PC-3 (cell line): ENCODE measurements around the gene CENPVL3. TPM values are rescaled to one million over a fixed set of nuclear protein-coding genes. Genes with fewer than 3 reads are reported as not detected.
"Not testable (repeated sequence)": the region's sequence is repeated elsewhere in the genome, so short reads cannot be mapped to it uniquely, and the experiment has no call there.

Experiments
- ATAC-seq: fragments of 200-7000 bp; cut with Tn5 transposase; 2 replicates; pipeline ENCODE4 v1.9.1; 2020; ENCODE audit warnings: mild to moderate bottlenecking, moderate library complexity
- BruUV-seq: library from RNA; stranded (reverse); fragments of 400-500 nt; replicated peaks from 2 replicates; lab custom pipeline; 2021; lab: Mats Ljungman, UMichigan
- CTCF ChIA-PET: fragments of 300-600 bp; sonication (Branson Sonifier 250); formaldehyde crosslinking; loops from one replicate; lab custom pipeline; 2022; ENCODE audit warnings: antibody characterized with exemption; lab: Charles Lee
- POLR2A ChIA-PET: fragments of 300-600 bp; sonication (Branson Sonifier 250); formaldehyde crosslinking; loops from one replicate; lab custom pipeline; 2022; ENCODE audit warnings: antibody characterized with exemption; ENCODE audit not compliant: unreplicated experiment; lab: Charles Lee
- DNase-seq: peaks from one replicate; pipeline ENCODE4 v3.0.0-alpha.2; 2015
- H2AFZ ChIP-seq: fragments of 300-600 bp; sonication (generic); 2 replicates; pipeline ENCODE4 v1.6.0; 2016; ENCODE audit warnings: antibody characterized with exemption, low read length
- H3F3A ChIP-seq: fragments of 300-600 bp; sonication (generic); one replicate; pipeline ENCODE4 v1.6.0; 2017; ENCODE audit warnings: antibody characterized with exemption, low read length, control low read depth, mild to moderate bottlenecking; ENCODE audit not compliant: unreplicated experiment
- H3K27ac ChIP-seq: fragments of 300-600 bp; sonication (generic); 2 replicates; pipeline ENCODE4 v1.5.1; 2016; ENCODE audit warnings: mild to moderate bottlenecking, low read length
- H3K27me3 ChIP-seq: fragments of 300-600 bp; sonication (generic); 2 replicates; pipeline ENCODE4 v1.6.1; 2016; ENCODE audit warnings: low read length, mixed read lengths
- H3K36me3 ChIP-seq: fragments of 300-600 bp; sonication (generic); 2 replicates; pipeline ENCODE4 v1.6.1; 2016; ENCODE audit warnings: low read depth, mixed run types, low read length, mixed read lengths
- H3K4me1 ChIP-seq: fragments of 300-600 bp; sonication (generic); 2 replicates; pipeline ENCODE4 v1.5.1; 2016; ENCODE audit warnings: low read length; ENCODE audit not compliant: insufficient read depth
- H3K4me2 ChIP-seq: fragments of 300-600 bp; sonication (generic); 2 replicates; pipeline ENCODE4 v1.6.0; 2016; ENCODE audit warnings: low read length
- H3K4me3 ChIP-seq: fragments of 300-600 bp; sonication (generic); 2 replicates; pipeline ENCODE4 v1.5.1; 2016; ENCODE audit warnings: mild to moderate bottlenecking, low read length, mixed read lengths
- H3K79me2 ChIP-seq: fragments of 300-600 bp; sonication (generic); 2 replicates; pipeline ENCODE4 v1.6.1; 2017; ENCODE audit warnings: low read length, mixed read lengths
- H3K9ac ChIP-seq: fragments of 300-600 bp; sonication (generic); 2 replicates; pipeline ENCODE4 v1.6.0; 2016; ENCODE audit warnings: mild to moderate bottlenecking, low read length
- H3K9me2 ChIP-seq: fragments of 300-600 bp; sonication (generic); replicated peaks from 2 replicates; pipeline ENCODE4 v1.6.1; 2016; ENCODE audit warnings: mixed run types, low read length, mixed read lengths
- H3K9me3 ChIP-seq: fragments of 300-600 bp; sonication (generic); 2 replicates; pipeline ENCODE4 v1.6.1; 2016; ENCODE audit warnings: low read length, mixed read lengths
- H4K20me1 ChIP-seq: fragments of 300-600 bp; sonication (generic); 2 replicates; pipeline ENCODE4 v1.6.1; 2016; ENCODE audit warnings: low read length, mixed read lengths
- EZH2 ChIP-seq: fragments of 300-600 bp; sonication (generic); IDR thresholded peaks from one replicate; pipeline ENCODE4 v1.6.1; 2017; ENCODE audit warnings: antibody characterized with exemption, mild to moderate bottlenecking, low read length; ENCODE audit not compliant: unreplicated experiment
- EZH2phosphoT487 ChIP-seq: fragments of 300-600 bp; sonication (generic); IDR thresholded peaks from 2 replicates; pipeline ENCODE4 v1.6.1; 2018; ENCODE audit warnings: mild to moderate bottlenecking, antibody characterized with exemption, low read length, borderline replicate concordance
- intact Hi-C: fragments of 100-400 bp; cut with micrococcal nuclease; formaldehyde crosslinking; loops from 2 replicates; pipeline ENCODE4 v1.9.0; 2023
- total RNA-seq: library from RNA; depleted of rRNA; stranded (reverse); fragments of >200 nt; gene quantifications from 2 replicates; pipeline ENCODE4 v1.2.3, GENCODE V29; 2014
- TF ChIP-seq, protein P1 (sequence below): fragments of 300-600 bp; sonication (generic); conservative IDR thresholded peaks from 2 replicates; pipeline ENCODE4 v1.5.1; 2017; ENCODE audit warnings: antibody characterized with exemption, low read depth, mild to moderate bottlenecking, low read length

Gene CENPVL3
- total RNA-seq, 1 experiment from 2014 or later: not detected

DNA sequence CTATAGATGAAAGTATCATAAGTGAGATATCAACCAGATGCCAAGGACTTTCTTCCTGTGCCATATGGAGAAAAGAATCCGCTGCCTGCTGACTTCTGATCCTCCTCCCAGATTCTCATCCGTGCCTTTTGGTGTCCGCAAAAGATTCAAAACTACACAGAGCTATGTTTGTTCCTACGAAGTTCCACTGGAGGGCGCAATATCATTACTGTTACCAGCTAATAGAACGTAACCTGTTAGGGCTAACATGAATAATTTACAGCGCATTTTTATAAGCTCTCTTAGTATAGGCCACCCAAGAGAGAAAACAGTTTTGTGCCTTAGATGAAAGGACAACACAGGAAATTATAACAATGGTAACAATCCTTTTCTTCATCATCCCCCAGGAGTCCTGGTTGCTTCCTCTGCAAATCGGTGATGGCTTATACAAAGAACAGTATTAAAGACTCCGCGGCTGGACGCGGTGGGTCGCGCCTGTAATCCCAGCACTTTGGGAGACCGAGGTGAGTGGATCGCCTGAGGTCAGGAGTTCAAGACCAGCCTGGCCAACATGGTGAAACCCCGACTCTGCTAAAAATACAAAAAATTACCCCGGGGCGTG, 22.8 kb upstream of the CENPVL3 start:
- BruUV-seq: no TSS peak
- intact Hi-C loops: loop anchor here (1.0 to 5.0 kb wide), 2 partner anchors 219 to 621 kb away; no protein-coding TSS in a partner anchor
- Histone ChIP-seq H3F3A (no peaks in the 10 kb centered on the region), H3K4me1 (no peaks in the 10 kb centered on the region), H3K36me3 (no peaks in the 10 kb centered on the region), H3K4me2 (no peak overlapping the region), H3K9me3 (no peaks in the 10 kb centered on the region), H4K20me1 (no peaks in the 10 kb centered on the region), H3K27ac (no peak overlapping the region), H3K9ac (no peak overlapping the region), H3K79me2 (no peaks in the 10 kb centered on the region), H3K9me2 (no peaks in the 10 kb centered on the region), H2AFZ (no peak overlapping the region), H3K27me3 (no peaks in the 10 kb centered on the region), H3K4me3 (no peak overlapping the region)
- TF ChIP-seq, protein P1, sequence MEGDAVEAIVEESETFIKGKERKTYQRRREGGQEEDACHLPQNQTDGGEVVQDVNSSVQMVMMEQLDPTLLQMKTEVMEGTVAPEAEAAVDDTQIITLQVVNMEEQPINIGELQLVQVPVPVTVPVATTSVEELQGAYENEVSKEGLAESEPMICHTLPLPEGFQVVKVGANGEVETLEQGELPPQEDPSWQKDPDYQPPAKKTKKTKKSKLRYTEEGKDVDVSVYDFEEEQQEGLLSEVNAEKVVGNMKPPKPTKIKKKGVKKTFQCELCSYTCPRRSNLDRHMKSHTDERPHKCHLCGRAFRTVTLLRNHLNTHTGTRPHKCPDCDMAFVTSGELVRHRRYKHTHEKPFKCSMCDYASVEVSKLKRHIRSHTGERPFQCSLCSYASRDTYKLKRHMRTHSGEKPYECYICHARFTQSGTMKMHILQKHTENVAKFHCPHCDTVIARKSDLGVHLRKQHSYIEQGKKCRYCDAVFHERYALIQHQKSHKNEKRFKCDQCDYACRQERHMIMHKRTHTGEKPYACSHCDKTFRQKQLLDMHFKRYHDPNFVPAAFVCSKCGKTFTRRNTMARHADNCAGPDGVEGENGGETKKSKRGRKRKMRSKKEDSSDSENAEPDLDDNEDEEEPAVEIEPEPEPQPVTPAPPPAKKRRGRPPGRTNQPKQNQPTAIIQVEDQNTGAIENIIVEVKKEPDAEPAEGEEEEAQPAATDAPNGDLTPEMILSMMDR: peak; percentile 76
- TF ChIP-seq EZH2phosphoT487 (no peak), EZH2 (no peak)
- ATAC-seq: peak; percentile 70
- CTCF ChIA-PET: interaction anchor here (0.6 to 1.4 kb wide), 4 partner anchors 10 to 219 kb away, joined by 3 to 11 read pairs (median 5); no protein-coding TSS in a partner anchor
- POLR2A ChIA-PET: no interaction called here
- peak; percentile 68 for DNase-seq

DNA sequence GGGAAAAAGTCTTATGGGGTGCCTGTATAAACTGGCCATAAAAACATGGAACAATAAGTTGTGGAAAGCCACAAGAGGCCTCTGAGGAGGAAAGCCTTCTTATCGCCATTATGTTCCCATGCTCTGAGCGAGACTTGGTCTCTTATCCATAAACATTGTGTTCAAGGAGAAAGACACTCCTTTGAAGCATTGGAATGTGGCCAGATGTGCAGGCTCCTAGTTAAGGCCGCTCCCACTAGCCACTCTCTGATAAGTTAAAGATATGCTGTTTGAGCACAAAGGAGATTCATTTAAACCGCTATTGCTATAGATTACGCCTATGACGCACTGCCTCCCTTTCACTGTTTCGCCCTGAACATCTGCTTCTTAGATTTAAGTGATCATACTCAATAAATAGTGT, 17.8 kb upstream of the CENPVL3 start:
- H3K4me2 ChIP-seq, H2AFZ ChIP-seq, H3K4me3 ChIP-seq, H3K79me2 ChIP-seq, H3K9me3 ChIP-seq, H3K9ac ChIP-seq, H3F3A ChIP-seq, H3K27ac ChIP-seq, H4K20me1 ChIP-seq, H3K9me2 ChIP-seq, H3K4me1 ChIP-seq, CTCF ChIA-PET, H3K27me3 ChIP-seq, intact Hi-C loops, POLR2A ChIA-PET, H3K36me3 ChIP-seq, ATAC-seq, BruUV-seq, DNase-seq: not testable (repeated sequence)

DNA sequence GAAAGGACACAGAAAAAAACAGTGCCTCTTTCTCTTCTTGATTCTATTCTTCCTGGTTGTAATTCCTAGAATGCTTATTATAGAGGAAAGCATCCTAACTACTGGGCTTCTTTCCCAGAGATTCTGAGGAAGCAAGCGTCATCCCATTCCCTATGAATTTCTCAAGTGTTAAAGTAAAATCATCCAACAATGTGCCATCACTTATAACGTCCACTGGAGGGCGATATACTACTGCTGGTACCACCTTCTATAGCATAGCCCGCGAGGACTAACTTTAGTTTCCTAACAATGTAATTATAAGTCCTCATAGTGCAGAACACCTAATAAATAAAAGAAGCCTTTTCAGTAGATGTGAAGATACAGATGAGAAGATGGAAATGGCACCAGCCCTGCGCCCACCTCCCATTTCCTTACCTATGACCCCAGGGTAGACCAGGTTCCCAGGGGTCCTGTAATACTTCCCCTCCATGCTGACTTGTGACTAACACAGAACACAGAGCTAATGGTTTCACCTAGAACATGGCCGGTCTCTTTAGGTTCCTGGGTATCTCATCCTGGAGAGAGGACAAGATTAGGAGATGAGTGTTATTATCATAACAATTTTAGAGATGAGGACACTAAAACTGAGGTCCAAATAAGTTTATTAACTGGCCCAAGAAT, 4.2 kb downstream of the CENPVL3 start:
- Histone ChIP-seq H3K9me2 (no peaks in the 10 kb centered on the region), H3K27me3 (peaks cover 37% of the 10 kb centered on the region), H3K79me2 (no peaks in the 10 kb centered on the region), H4K20me1 (no peaks in the 10 kb centered on the region), H3F3A (no peaks in the 10 kb centered on the region), H3K9ac (no peak overlapping the region), H3K9me3 (no peaks in the 10 kb centered on the region), H3K27ac (no peak overlapping the region), H3K4me2 (no peak overlapping the region), H2AFZ (no peak overlapping the region), H3K4me1 (no peaks in the 10 kb centered on the region), H3K4me3 (no peak overlapping the region), H3K36me3 (no peaks in the 10 kb centered on the region)
- ChIA-PET CTCF (no interaction called here), POLR2A (no interaction called here)
- no TSS peak for BruUV-seq
- TF ChIP-seq EZH2 (no peak), EZH2phosphoT487 (no peak)
- TF ChIP-seq, protein P1: peak; percentile 72
- intact Hi-C loops: loop anchor here (5.0 kb wide), 1 partner anchor 127 kb away; no protein-coding TSS in a partner anchor
- DNase-seq (peak; percentile 61), ATAC-seq (peak; percentile 55)
